Right lobe of liver (tissue), 6 donors: Measurements from ENCODE around the gene IP6K2. TPM values are rescaled to one million over a fixed set of nuclear protein-coding genes. Genes with fewer than 3 reads are reported as not detected.

Experiments
- ATAC-seq, 4 donors: fragments of 200-7000 bp; cut with Tn5 transposase; one replicate each; pipeline ENCODE4 v1.9.1; 2020; ENCODE audit warnings: mild to moderate bottlenecking in 4 of 4, moderate library complexity in 4 of 4
- DNase-seq, 3 donors: peaks; one replicate each; pipeline ENCODE4 v3.0.0-alpha.2; 2020
- H3K27ac ChIP-seq, 3 donors: fragments of 200-600 bp; one replicate each; pipeline ENCODE4 v1.8.0; 2022
- H3K27me3 ChIP-seq, 2 donors: fragments of 200-600 bp; one replicate each; pipeline ENCODE4 v1.8.0; 2022
- H3K36me3 ChIP-seq, 4 donors: fragments of 200-600 bp; sonication (generic) in 1 of 4; one replicate each; pipeline versions ENCODE4 v1.5.1 to v1.8.0; 2017 to 2022; ENCODE audit warnings: control low read depth in 1 of 4
- H3K4me1 ChIP-seq, 4 donors: fragments of 200-600 bp; sonication (generic) in 1 of 4; one replicate each; pipeline versions ENCODE4 v1.5.1 to v1.8.0; 2017 to 2022; ENCODE audit warnings: control low read depth in 1 of 4
- H3K4me3 ChIP-seq, 3 donors: fragments of 200-600 bp; one replicate each; pipeline ENCODE4 v1.8.0; 2022
- H3K9me3 ChIP-seq, 4 donors: fragments of 200-600 bp; sonication (generic) in 1 of 4; one replicate each; pipeline versions ENCODE4 v1.5.1 to v1.8.0; 2017 to 2022; ENCODE audit warnings: control low read depth in 1 of 4
- CTCF ChIP-seq, 4 donors: fragments of 200-600 bp in 3 of 4; fragments of 450-650 bp in 1 of 4; IDR thresholded peaks; one replicate each; pipeline versions ENCODE4 v1.5.1 to v1.8.0; 2016 to 2022; ENCODE audit warnings: antibody characterized with exemption in 4 of 4, mild to moderate bottlenecking in 2 of 4
- POLR2A ChIP-seq: fragments of 450-650 bp; IDR thresholded peaks from one replicate; pipeline ENCODE4 v1.6.1; 2017; ENCODE audit warnings: antibody characterized with exemption, mild to moderate bottlenecking
- WGBS: methylation state at CpG from one replicate; pipeline ENCODE4 v1.1.6; 2018; ENCODE audit warnings: low coverage, low lambda C conversion rate; ENCODE audit not compliant: insufficient coverage; ENCODE audit errors: missing lambda C conversion rate; 5-methylcytosine and 5-hydroxymethylcytosine counted together
- intact Hi-C, 2 donors: fragments of 100-400 bp; cut with DNase I; formaldehyde crosslinking; loops; one replicate each; pipeline versions ENCODE4 v1.11.2 to v1.14.1; 2022
- total RNA-seq, 6 experiments: library from RNA; depleted of rRNA in 2 of 6; stranded (reverse); fragments of >200 nt in 2 of 6; fragmentation: NEBNext Ultra II Directional in 3 of 6; extraction: Animal tissue kit (Norgen Biotek cat#: 25700) in 3 of 6; gene quantifications; one replicate each; pipeline versions ENCODE4 v1.1.0 to v1.2.4, GENCODE V29; 2016 to 2023
- donor health status: DM: no; HTN: yes; CAD: no.
- donor health status: DM: no; HTN: no; CAD: no.
- donor health status: DM: no; HTN: no; CAD: no.
- donor health status: DM: no; HTN: yes; CAD: no.
- donor health status: DM: no; HTN: yes; CAD: no.

The IP6K2 gene
- total RNA-seq, 6 experiments from 2014 or later: 25.4 to 31.4 (median 27.4) TPM

DNA sequence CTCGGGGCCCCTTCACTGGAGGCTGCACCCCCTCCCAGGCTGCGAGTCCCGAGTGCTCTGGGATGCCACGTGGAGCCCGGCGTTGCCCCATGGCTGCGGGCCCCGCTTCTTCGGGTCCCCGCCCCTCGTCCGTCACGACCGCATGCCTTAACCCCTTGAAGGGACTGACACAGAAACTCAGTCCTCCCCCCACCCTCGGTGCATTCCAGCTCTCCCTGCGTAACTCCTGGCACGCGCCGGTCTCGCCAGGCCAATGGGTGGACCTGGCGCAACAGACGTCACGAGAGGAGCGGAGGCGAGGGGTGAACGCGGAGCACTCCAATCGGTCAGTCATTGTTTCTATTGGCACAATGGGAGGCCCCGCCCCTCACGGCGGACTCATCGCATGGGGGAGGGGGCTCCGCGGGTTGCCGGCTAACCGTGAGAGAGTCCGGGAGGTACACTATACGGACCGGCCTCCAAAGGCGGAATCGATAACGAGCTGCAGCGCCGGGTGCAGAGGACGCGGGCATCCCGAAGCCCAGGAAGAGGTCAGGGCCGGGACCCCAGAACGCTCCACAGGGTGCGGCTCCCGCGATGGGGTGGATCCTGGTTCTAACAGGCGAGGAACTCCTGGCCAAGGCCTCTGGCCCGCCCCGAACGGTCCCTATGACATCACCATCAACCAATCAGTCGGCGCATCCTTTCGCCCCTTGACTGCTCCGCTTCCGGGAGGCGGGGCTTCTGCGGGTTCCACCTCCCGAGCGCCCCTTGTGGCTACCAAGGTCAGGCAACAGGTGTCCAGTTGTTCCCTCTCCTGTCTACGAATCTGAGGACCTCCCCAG, 53.3 kb downstream of the IP6K2 start:
- Histone ChIP-seq H3K4me1 (peaks cover 0 to 17% (median 4%) of the 10 kb centered on the region in 4 donors), H3K9me3 (no peaks in the 10 kb centered on the region), H3K36me3 (no peaks in the 10 kb centered on the region), H3K4me3 (peak overlapping the region; percentile 30 to 47 (median 42)), H3K27ac (no peak overlapping the region), H3K27me3 (peaks cover 0 to 10% of the 10 kb centered on the region in 2 donors)
- intact Hi-C loops: no loop called here
- DNase-seq: peak; percentile 75 to 87 (median 78)
- WGBS: 4% methylated on average over 26 of the region's 66 CpGs
- ATAC-seq: peak; percentile 81 to 91 (median 85)
- TF ChIP-seq CTCF (IDR thresholded peaks at IDR 0.05): peak; percentile 42 to 55 (median 45)
- TF ChIP-seq POLR2A: peak; percentile 64

GRCh38 chr3:48662753-48663488, 54.1 kb downstream of the IP6K2 start, which contains the start of gene CELSR3:
TSS of gene CELSR3 (minus strand) at chr3:48662886. CDS start at chr3:48662634, 252 bp downstream.
- DNase-seq (no peak), ATAC-seq (peak in 2 of 4 donors; percentile 8 to 9)
- peaks cover 0 to 10% of the 10 kb centered on the region in 2 donors for H3K27me3 ChIP-seq
- no peak within 1 kb of the TSS for H3K27ac ChIP-seq
- no peaks in the 10 kb centered on the region for H3K9me3 ChIP-seq
- intact Hi-C loops: no loop called here
- no peaks in the 10 kb centered on the region for H3K36me3 ChIP-seq
- TF ChIP-seq POLR2A (no peak), CTCF (IDR thresholded peaks at IDR 0.05) (no peak)
- 2% methylated on average over 10 of the region's 52 CpGs for WGBS
- H3K4me1 ChIP-seq: peaks cover 0 to 17% (median 4%) of the 10 kb centered on the region in 4 donors
- H3K4me3 ChIP-seq: peak within 1 kb of the TSS; percentile 30 to 47 (median 42)

GRCh38 chr3:48662145-48662752, 54.8 kb downstream of the IP6K2 start:
- Histone ChIP-seq H3K4me3 (no peak overlapping the region), H3K27me3 (peaks cover 0 to 10% of the 10 kb centered on the region in 2 donors), H3K27ac (no peak overlapping the region), H3K4me1 (peaks cover 0 to 17% (median 4%) of the 10 kb centered on the region in 4 donors), H3K9me3 (no peaks in the 10 kb centered on the region), H3K36me3 (no peaks in the 10 kb centered on the region)
- no CpG with 5 or more reads among the region's 46 CpGs for WGBS
- TF ChIP-seq CTCF (IDR thresholded peaks at IDR 0.05) (no peak), POLR2A (no peak)
- intact Hi-C loops: no loop called here
- ATAC-seq (no peak), DNase-seq (no peak)

- TF ChIP-seq POLR2A: no peak
- no peak for TF ChIP-seq CTCF (IDR thresholded peaks at IDR 0.05)
- Histone ChIP-seq H3K9me3 (no peaks in the 10 kb centered on the region), H3K4me3 (no peak overlapping the region), H3K4me1 (peaks cover 0 to 17% (median 4%) of the 10 kb centered on the region in 4 donors), H3K27me3 (peaks cover 0 to 10% of the 10 kb centered on the region in 2 donors), H3K36me3 (no peaks in the 10 kb centered on the region), H3K27ac (no peak overlapping the region)
- intact Hi-C loops: no loop called here
- peak; percentile 30 to 78 (median 41) for ATAC-seq
- peak in 2 of 3 donors; percentile 67 to 70 for DNase-seq
- 0% methylated on average over 5 of the region's 67 CpGs for WGBS
Observed at GRCh38 chr3:48661501-48662144, 55.4 kb downstream of the IP6K2 start.
